ENCODE measurements around the gene RNF181. TPM values are rescaled to one million over a fixed set of nuclear protein-coding genes. Genes with fewer than 3 reads are reported as not detected.

The RNF181 gene
- total RNA-seq, 6 experiments from 2014 or later: 54.5 to 123 (median 66.6) TPM

GRCh38 chr2:85599468-85600234, 4.1 kb downstream of the RNF181 start:
- TF ChIP-seq POLR2A (IDR thresholded peaks at IDR 0.05): no peak
- TF ChIP-seq CTCF (IDR thresholded peaks at IDR 0.05): no peak
- intact Hi-C loops (cut with DNase I): no loop called here
- no peak overlapping the region for H3K4me3 ChIP-seq
- ATAC-seq (no peak), DNase-seq (no peak)
- no peaks in the 10 kb centered on the region for H3K27me3 ChIP-seq
- H3K27ac ChIP-seq: no peak overlapping the region
- no peaks in the 10 kb centered on the region for H3K9me3 ChIP-seq
- peaks cover 0 to 47% (median 21%) of the 10 kb centered on the region in 4 donors for H3K4me1 ChIP-seq
- peaks cover 0 to 26% (median 3%) of the 10 kb centered on the region in 4 donors for H3K36me3 ChIP-seq
- 33% methylated on average over 10 of the region's 17 CpGs for WGBS (ENCODE audit: insufficient coverage, low coverage, low lambda C conversion rate, missing lambda C conversion rate)

DNA sequence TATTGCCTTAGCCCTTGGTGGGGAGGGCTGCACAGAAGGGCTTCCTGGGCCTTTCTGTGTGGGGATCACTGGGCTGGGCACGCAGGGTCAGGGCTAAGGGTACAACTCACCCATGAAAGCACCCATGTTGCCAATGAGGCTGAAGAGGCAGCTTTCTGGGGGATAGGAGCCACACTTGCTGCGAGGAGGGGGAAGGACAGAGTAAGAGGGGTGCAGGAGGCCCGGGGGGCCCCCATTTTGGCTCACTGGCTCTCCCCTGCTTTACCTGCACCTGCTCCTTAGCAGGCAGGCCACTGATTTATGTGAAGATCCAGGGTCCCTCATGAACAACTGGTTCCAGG, 4.7 kb downstream of the RNF181 start:
- H3K27me3 ChIP-seq: no peaks in the 10 kb centered on the region
- no peak for ATAC-seq
- H3K27ac ChIP-seq: no peak overlapping the region
- peaks cover 0 to 26% (median 3%) of the 10 kb centered on the region in 4 donors for H3K36me3 ChIP-seq
- 90% methylated on average over 2 of the region's 3 CpGs for WGBS (ENCODE audit: insufficient coverage, low coverage, low lambda C conversion rate, missing lambda C conversion rate)
- DNase-seq: no peak
- H3K9me3 ChIP-seq: no peaks in the 10 kb centered on the region
- intact Hi-C loops (cut with DNase I): no loop called here
- H3K4me1 ChIP-seq: peaks cover 0 to 51% (median 22%) of the 10 kb centered on the region in 4 donors
- no peak overlapping the region for H3K4me3 ChIP-seq
- TF ChIP-seq CTCF (IDR thresholded peaks at IDR 0.05): no peak
- no peak for TF ChIP-seq POLR2A (IDR thresholded peaks at IDR 0.05)

- intact Hi-C loops (cut with DNase I): no loop called here
- Histone ChIP-seq H3K27me3 (no peaks in the 10 kb centered on the region), H3K27ac (no peak overlapping the region), H3K36me3 (peaks cover 0 to 26% (median 3%) of the 10 kb centered on the region in 4 donors), H3K4me3 (peak overlapping the region; percentile 67 to 83 (median 81)), H3K9me3 (no peaks in the 10 kb centered on the region), H3K4me1 (peaks cover 0 to 57% (median 25%) of the 10 kb centered on the region in 4 donors)
- WGBS (ENCODE audit: insufficient coverage, low coverage, low lambda C conversion rate, missing lambda C conversion rate): 63% methylated on average over 3 of the region's 6 CpGs
- DNase-seq (no peak), ATAC-seq (no peak)
- TF ChIP-seq POLR2A (IDR thresholded peaks at IDR 0.05) (no peak), CTCF (IDR thresholded peaks at IDR 0.05) (no peak)
These were observed 5.6 kb downstream of the RNF181 start for GRCh38 chr2:85600951-85601770.

- peak overlapping the region; percentile 67 to 83 (median 81) for H3K4me3 ChIP-seq
- no peak for TF ChIP-seq POLR2A (IDR thresholded peaks at IDR 0.05)
- no peak for TF ChIP-seq CTCF (IDR thresholded peaks at IDR 0.05)
- H3K27me3 ChIP-seq: no peaks in the 10 kb centered on the region
- peak overlapping the region; percentile 72 to 78 (median 74) for H3K27ac ChIP-seq
- H3K36me3 ChIP-seq: peaks cover 0 to 26% (median 3%) of the 10 kb centered on the region in 4 donors
- peak; percentile 77 to 84 (median 83) for DNase-seq
- WGBS (ENCODE audit: insufficient coverage, low coverage, low lambda C conversion rate, missing lambda C conversion rate): 15% methylated on average over 8 of the region's 36 CpGs
- H3K9me3 ChIP-seq: no peaks in the 10 kb centered on the region
- ATAC-seq: peak; percentile 54 to 74 (median 69)
- H3K4me1 ChIP-seq: peaks cover 0 to 52% (median 21%) of the 10 kb centered on the region in 4 donors
- intact Hi-C loops (cut with DNase I): no loop called here
These were observed 6.4 kb downstream of the RNF181 start for GRCh38 chr2:85601771-85602475.

Measured in right lobe of liver (tissue), 6 donors.